SK-N-SH treated with all-trans-retinoic acid at 6 μM for 48 hours (cell line): ENCODE measurements around the gene RANBP1.

Experiments
- ARNTL ChIP-seq: fragments of 450-650 bp; formaldehyde crosslinking; IDR thresholded peaks from 2 replicates; pipeline ENCODE4 v1.5.0; 2020; ENCODE audit warnings: low read depth, mild to moderate bottlenecking, moderate library complexity, borderline replicate concordance
- ESRRG ChIP-seq: fragments of 250-450 bp; sonication (Bioruptor Pico); IDR thresholded peaks from 2 replicates; pipeline ENCODE4 v1.6.1; 2021; ENCODE audit warnings: mild to moderate bottlenecking
- GLIS3 ChIP-seq: fragments of 250-450 bp; sonication (Bioruptor Pico); IDR thresholded peaks from 2 replicates; pipeline ENCODE4 v1.5.0; 2020; ENCODE audit warnings: mild to moderate bottlenecking, moderate library complexity
- PATZ1 ChIP-seq: fragments of 250-450 bp; sonication (Bioruptor Pico); IDR thresholded peaks from 2 replicates; pipeline ENCODE4 v1.8.0; 2020; ENCODE audit warnings: mild to moderate bottlenecking, moderate library complexity, borderline replicate concordance
- TSHZ2 ChIP-seq: fragments of 250-450 bp; sonication (Bioruptor Pico); IDR thresholded peaks from 2 replicates; pipeline ENCODE4 v1.5.0; 2020; ENCODE audit warnings: mild to moderate bottlenecking, moderate library complexity
- ZFP30 ChIP-seq: fragments of 450-650 bp; formaldehyde crosslinking; IDR thresholded peaks from 2 replicates; pipeline ENCODE4 v1.5.0; 2022; ENCODE audit warnings: mild to moderate bottlenecking, moderate library complexity
- ZNF70 ChIP-seq: fragments of 450-650 bp; formaldehyde crosslinking; IDR thresholded peaks from 2 replicates; pipeline ENCODE4 v1.5.0; 2020; ENCODE audit warnings: mild to moderate bottlenecking, moderate library complexity
- ZNF8 ChIP-seq: fragments of 450-650 bp; formaldehyde crosslinking; IDR thresholded peaks from 2 replicates; pipeline ENCODE4 v1.5.0; 2020; ENCODE audit warnings: mild to moderate bottlenecking, moderate library complexity

GRCh38 chr22:20071524-20071972 is 44.4 kb upstream of the RANBP1 start:
- no peak for TF ChIP-seq GLIS3 (CRISPR knock-in tag)
- no peak for TF ChIP-seq PATZ1 (CRISPR knock-in tag)
- TF ChIP-seq ZFP30 (CRISPR knock-in tag): no peak
- no peak for TF ChIP-seq TSHZ2 (CRISPR knock-in tag)
- no peak for TF ChIP-seq ZNF8 (CRISPR knock-in tag)
- TF ChIP-seq ARNTL (CRISPR knock-in tag): no peak
- no peak for TF ChIP-seq ESRRG (CRISPR knock-in tag)
- TF ChIP-seq ZNF70 (CRISPR knock-in tag): no peak
